ENCODE results near the gene CDC42SE1.

CDC42SE1 gene

GRCh38 chr1:151008244-151009205 is 50.9 kb downstream of the CDC42SE1 start, which contains the start of gene PRUNE1:
PRUNE1 (plus strand) TSS chr1:151008449; CDS start chr1:151008633, 184 bp downstream.
- no peaks in the 10 kb centered on the region for H3K9me3 ChIP-seq (ENCODE audit: insufficient read depth, low read depth, low read length)
- H3K27me3 ChIP-seq (ENCODE audit: insufficient read depth, low read length), result no peaks in the 10 kb centered on the region
- WGBS, result 2% methylated on average over 68 of the region's 69 CpGs
- H3K9ac ChIP-seq (ENCODE audit: low read depth, low read length), result peak within 1 kb of the TSS; percentile 74
- H3K4me3 ChIP-seq (ENCODE audit: low read length), result peak within 1 kb of the TSS; percentile 83
- peaks cover 22% of the 10 kb centered on the region for H3K4me1 ChIP-seq (ENCODE audit: insufficient read depth, low read length)
- H3K27ac ChIP-seq (ENCODE audit: low read depth, low read length), result peak within 1 kb of the TSS; percentile 68; the same call in 1 of the 2 replicates
- H3K36me3 ChIP-seq (ENCODE audit: insufficient read depth, low read length), result no peaks in the 10 kb centered on the region

DNA sequence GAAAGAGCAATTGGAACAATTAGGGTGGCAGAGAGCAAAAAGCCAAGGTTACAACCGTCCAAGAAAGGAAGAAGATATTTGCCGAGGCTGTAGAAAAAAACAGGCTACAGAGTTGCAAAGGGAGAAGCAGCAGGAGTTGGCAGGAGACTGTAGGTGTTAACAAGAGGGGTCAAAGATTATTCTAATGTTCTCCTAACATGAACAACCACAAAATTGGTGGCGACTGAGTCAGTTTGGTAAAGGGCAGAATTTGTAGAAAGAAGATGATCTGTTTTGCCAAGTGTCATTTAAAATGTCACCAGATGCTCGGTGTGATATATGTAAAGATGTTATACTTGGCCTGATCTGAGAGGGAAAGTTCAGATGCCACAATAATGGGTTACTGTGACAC is 51.6 kb downstream of the CDC42SE1 start:
- H3K4me1 ChIP-seq (ENCODE audit: insufficient read depth, low read length), result peaks cover 22% of the 10 kb centered on the region
- H3K9ac ChIP-seq (ENCODE audit: low read depth, low read length), result peak overlapping the region; percentile 62
- peak overlapping the region; percentile 83 for H3K4me3 ChIP-seq (ENCODE audit: low read length)
- WGBS, result 29% methylated on average over 4 of the region's 4 CpGs
- H3K27ac ChIP-seq (ENCODE audit: low read depth, low read length), result peak overlapping the region; percentile 68; the same call in 1 of the 2 replicates
- H3K36me3 ChIP-seq (ENCODE audit: insufficient read depth, low read length), result no peaks in the 10 kb centered on the region
- H3K27me3 ChIP-seq (ENCODE audit: insufficient read depth, low read length), result no peaks in the 10 kb centered on the region
- no peaks in the 10 kb centered on the region for H3K9me3 ChIP-seq (ENCODE audit: insufficient read depth, low read depth, low read length)

- Histone ChIP-seq H3K9me3 (ENCODE audit: insufficient read depth, low read depth, low read length) (no peaks in the 10 kb centered on the region), H3K36me3 (ENCODE audit: insufficient read depth, low read length) (no peaks in the 10 kb centered on the region), H3K4me3 (ENCODE audit: low read length) (peak within 1 kb of the TSS; percentile 83), H3K9ac (ENCODE audit: low read depth, low read length) (peak within 1 kb of the TSS; percentile 62), H3K27me3 (ENCODE audit: insufficient read depth, low read length) (no peaks in the 10 kb centered on the region), H3K27ac (ENCODE audit: low read depth, low read length) (peak within 1 kb of the TSS; percentile 68; the same call in 1 of the 2 replicates), H3K4me1 (ENCODE audit: insufficient read depth, low read length) (peaks cover 22% of the 10 kb centered on the region)
- 13% methylated on average over 18 of the region's 18 CpGs for WGBS
Measured at GRCh38 chr1:151006327-151007052, 52.9 kb downstream of the CDC42SE1 start, which contains the start of gene MINDY1. MINDY1 (minus strand) TSS chr1:151006902; CDS start chr1:151002617, 4,285 bp downstream.

DNA sequence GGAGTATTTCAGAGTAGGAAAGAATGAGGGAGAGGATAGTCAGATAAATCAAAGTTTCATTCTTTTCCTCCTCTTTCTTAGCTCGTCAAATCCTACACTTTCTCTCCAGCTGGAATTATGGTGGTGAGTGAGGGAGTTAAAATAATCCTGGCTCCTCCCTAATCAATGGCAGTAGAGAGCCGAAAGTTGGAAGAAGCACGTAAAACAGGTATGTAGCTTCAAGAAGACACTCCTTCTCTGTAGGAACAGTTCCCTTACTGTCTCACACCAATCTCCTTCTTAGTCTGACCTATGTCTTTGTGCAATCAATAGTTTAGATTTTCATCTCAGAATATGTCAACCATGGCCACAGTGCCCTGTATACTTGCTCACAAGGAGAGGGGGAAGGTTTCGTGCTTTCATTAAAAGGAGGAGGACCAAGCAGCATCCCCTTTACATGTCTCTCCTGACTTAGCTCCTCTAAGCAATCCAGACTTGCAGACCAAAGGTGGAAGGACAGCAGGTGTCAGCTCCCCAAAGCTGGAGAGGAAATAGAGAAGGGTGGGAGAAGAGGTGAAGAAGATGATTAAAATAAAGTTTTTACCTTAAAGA is 53.6 kb downstream of the CDC42SE1 start:
- WGBS, result 80% methylated on average over 3 of the region's 4 CpGs
- Histone ChIP-seq H3K9ac (ENCODE audit: low read depth, low read length) (no peak overlapping the region), H3K4me1 (ENCODE audit: insufficient read depth, low read length) (peaks cover 22% of the 10 kb centered on the region), H3K9me3 (ENCODE audit: insufficient read depth, low read depth, low read length) (no peaks in the 10 kb centered on the region), H3K4me3 (ENCODE audit: low read length) (peak overlapping the region; percentile 52), H3K27me3 (ENCODE audit: insufficient read depth, low read length) (no peaks in the 10 kb centered on the region), H3K27ac (ENCODE audit: low read depth, low read length) (no peak overlapping the region), H3K36me3 (ENCODE audit: insufficient read depth, low read length) (peaks cover 3% of the 10 kb centered on the region; the same call in 1 of the 2 replicates)

- peaks cover 19% of the 10 kb centered on the region for H3K4me1 ChIP-seq (ENCODE audit: insufficient read depth, low read length)
- peaks cover 10% of the 10 kb centered on the region; the same call in 1 of the 2 replicates for H3K36me3 ChIP-seq (ENCODE audit: insufficient read depth, low read length)
- H3K9me3 ChIP-seq (ENCODE audit: insufficient read depth, low read depth, low read length), result no peaks in the 10 kb centered on the region
- no peak overlapping the region for H3K4me3 ChIP-seq (ENCODE audit: low read length)
- H3K27me3 ChIP-seq (ENCODE audit: insufficient read depth, low read length), result no peaks in the 10 kb centered on the region
- H3K9ac ChIP-seq (ENCODE audit: low read depth, low read length), result no peak overlapping the region
- no peak overlapping the region for H3K27ac ChIP-seq (ENCODE audit: low read depth, low read length)
Measured at GRCh38 chr1:151003180-151003579, 56.2 kb downstream of the CDC42SE1 start.

- Histone ChIP-seq H3K4me1 (ENCODE audit: insufficient read depth, low read length) (peaks cover 14% of the 10 kb centered on the region), H3K4me3 (ENCODE audit: low read length) (no peak overlapping the region), H3K27me3 (ENCODE audit: insufficient read depth, low read length) (no peaks in the 10 kb centered on the region), H3K9ac (ENCODE audit: low read depth, low read length) (no peak overlapping the region), H3K36me3 (ENCODE audit: insufficient read depth, low read length) (peaks cover 10% of the 10 kb centered on the region; the same call in 1 of the 2 replicates), H3K27ac (ENCODE audit: low read depth, low read length) (no peak overlapping the region), H3K9me3 (ENCODE audit: insufficient read depth, low read depth, low read length) (no peaks in the 10 kb centered on the region)
- 81% methylated on average over 2 of the region's 2 CpGs for WGBS
Measured at GRCh38 chr1:151002611-151003010, 56.8 kb downstream of the CDC42SE1 start.

DNA sequence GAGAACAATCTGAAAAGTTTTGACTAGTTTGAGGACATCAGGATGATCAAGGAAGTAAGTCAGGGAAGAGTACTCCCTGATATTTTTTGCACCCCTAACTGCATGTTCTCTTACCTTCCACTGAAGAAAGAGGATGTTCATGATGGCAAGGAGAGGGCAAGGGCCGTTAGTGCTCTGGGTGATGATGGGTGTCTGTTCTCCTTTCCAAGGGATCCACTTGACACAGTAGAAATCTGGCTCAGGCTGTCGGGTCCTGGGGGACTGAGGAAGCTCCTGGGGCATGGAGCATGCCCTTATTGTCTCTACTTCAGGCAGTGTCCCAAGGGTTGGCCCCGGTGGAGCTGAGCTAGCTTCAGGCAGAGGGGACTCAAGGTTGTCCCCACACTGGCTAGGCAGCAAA is 57.4 kb downstream of the CDC42SE1 start:
- Histone ChIP-seq H3K36me3 (ENCODE audit: insufficient read depth, low read length) (peaks cover 10% of the 10 kb centered on the region; the same call in 1 of the 2 replicates), H3K9me3 (ENCODE audit: insufficient read depth, low read depth, low read length) (no peaks in the 10 kb centered on the region), H3K9ac (ENCODE audit: low read depth, low read length) (no peak overlapping the region), H3K4me3 (ENCODE audit: low read length) (no peak overlapping the region), H3K4me1 (ENCODE audit: insufficient read depth, low read length) (peaks cover 11% of the 10 kb centered on the region), H3K27ac (ENCODE audit: low read depth, low read length) (no peak overlapping the region), H3K27me3 (ENCODE audit: insufficient read depth, low read length) (no peaks in the 10 kb centered on the region)
- 92% methylated on average over 3 of the region's 3 CpGs for WGBS

- 85% methylated on average over 4 of the region's 4 CpGs for WGBS
- peaks cover 9% of the 10 kb centered on the region for H3K4me1 ChIP-seq (ENCODE audit: insufficient read depth, low read length)
- H3K36me3 ChIP-seq (ENCODE audit: insufficient read depth, low read length), result peaks cover 10% of the 10 kb centered on the region; the same call in 1 of the 2 replicates
- H3K27me3 ChIP-seq (ENCODE audit: insufficient read depth, low read length), result no peaks in the 10 kb centered on the region
- no peak overlapping the region for H3K9ac ChIP-seq (ENCODE audit: low read depth, low read length)
- no peaks in the 10 kb centered on the region for H3K9me3 ChIP-seq (ENCODE audit: insufficient read depth, low read depth, low read length)
- H3K4me3 ChIP-seq (ENCODE audit: low read length), result no peak overlapping the region
- H3K27ac ChIP-seq (ENCODE audit: low read depth, low read length), result no peak overlapping the region
Measured at GRCh38 chr1:151001602-151002001, 57.8 kb downstream of the CDC42SE1 start.
